Measurements from ENCODE around the gene C1orf21.

Gene C1orf21

GRCh38 chr1:184650177-184650866 is 263.5 kb downstream of the C1orf21 start:
- DNase-seq (ENCODE audit: low read depth in 2 of 2) = no peak

- no peak for DNase-seq (ENCODE audit: low read depth in 2 of 2)
These were observed 268.4 kb downstream of the C1orf21 start for GRCh38 chr1:184655185-184655584.

- DNase-seq (ENCODE audit: low read depth in 2 of 2) = no peak
These were observed 269.4 kb downstream of the C1orf21 start for GRCh38 chr1:184656221-184656620.

GRCh38 chr1:184658055-184658454 is 271.2 kb downstream of the C1orf21 start:
- DNase-seq (ENCODE audit: low read depth in 2 of 2) = no peak

- no peak for DNase-seq (ENCODE audit: low read depth in 2 of 2)
These were observed 273.8 kb downstream of the C1orf21 start for GRCh38 chr1:184660462-184661191.

GRCh38 chr1:184661801-184662200 is 275.0 kb downstream of the C1orf21 start:
- DNase-seq (ENCODE audit: low read depth in 2 of 2) = no peak

- no peak for DNase-seq (ENCODE audit: low read depth in 2 of 2)
These were observed 277.3 kb downstream of the C1orf21 start for GRCh38 chr1:184664042-184664660.

GRCh38 chr1:184664661-184665060 is 277.8 kb downstream of the C1orf21 start:
- no peak for DNase-seq (ENCODE audit: low read depth in 2 of 2)

GRCh38 chr1:184665360-184665759 is 278.5 kb downstream of the C1orf21 start:
- no peak for DNase-seq (ENCODE audit: low read depth in 2 of 2)

GRCh38 chr1:184669391-184669790 is 282.6 kb downstream of the C1orf21 start:
- no peak for DNase-seq (ENCODE audit: low read depth in 2 of 2)

- DNase-seq (ENCODE audit: low read depth in 2 of 2) = no peak
These were observed 285.3 kb downstream of the C1orf21 start for GRCh38 chr1:184672013-184672726.

- DNase-seq (ENCODE audit: low read depth in 2 of 2) = no peak
These were observed 286.5 kb downstream of the C1orf21 start for GRCh38 chr1:184673305-184673704.

GRCh38 chr1:184677344-184677743 is 290.5 kb downstream of the C1orf21 start:
- DNase-seq (ENCODE audit: low read depth in 2 of 2) = no peak

Measured in stimulated activated CD8-positive, alpha-beta memory T cell treated with anti-CD3 and anti-CD28 coated beads, Interleukin-2, amount 100 ng/mL, for 1 hour (primary cell).